ENCODE results near the gene DDR2. TPM values are rescaled to one million over a fixed set of nuclear protein-coding genes. Genes with fewer than 3 reads are reported as not detected.
"Not testable (repeated sequence)": the region's sequence is repeated elsewhere in the genome, so short reads cannot be mapped to it uniquely, and the experiment has no call there.

The DDR2 gene
- total RNA-seq, 1 donor from 2014 or later: 48.3 TPM

DNA sequence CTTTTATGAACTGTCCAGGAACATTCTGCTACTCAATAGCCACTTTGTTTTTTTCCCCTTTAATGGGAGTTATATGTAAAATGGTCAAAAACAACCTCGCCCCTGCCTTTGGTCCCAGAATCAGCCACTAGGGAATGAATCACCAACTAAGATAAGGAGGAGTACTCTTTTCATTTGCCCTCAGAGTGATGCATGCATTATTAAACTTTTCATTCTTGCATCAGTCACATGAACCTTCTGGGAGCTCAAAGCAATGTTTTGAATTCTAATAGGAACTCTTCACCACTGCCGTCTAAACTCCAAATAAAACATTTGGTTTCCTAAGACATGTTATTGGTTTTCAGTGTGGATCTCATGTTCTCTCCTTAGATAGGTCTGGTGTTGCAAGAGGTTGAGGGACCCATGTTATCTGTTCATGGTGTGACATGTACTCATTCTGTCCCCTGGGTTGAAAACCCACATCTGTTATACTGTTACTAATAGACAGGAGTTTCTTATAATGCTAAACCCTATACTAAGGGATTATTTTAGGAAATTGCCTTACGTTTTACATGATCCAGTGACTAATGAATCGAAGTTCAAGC lies 140.4 kb downstream of the DDR2 start:
- DNase-seq (ENCODE audit: low spot score): no peak

DNA sequence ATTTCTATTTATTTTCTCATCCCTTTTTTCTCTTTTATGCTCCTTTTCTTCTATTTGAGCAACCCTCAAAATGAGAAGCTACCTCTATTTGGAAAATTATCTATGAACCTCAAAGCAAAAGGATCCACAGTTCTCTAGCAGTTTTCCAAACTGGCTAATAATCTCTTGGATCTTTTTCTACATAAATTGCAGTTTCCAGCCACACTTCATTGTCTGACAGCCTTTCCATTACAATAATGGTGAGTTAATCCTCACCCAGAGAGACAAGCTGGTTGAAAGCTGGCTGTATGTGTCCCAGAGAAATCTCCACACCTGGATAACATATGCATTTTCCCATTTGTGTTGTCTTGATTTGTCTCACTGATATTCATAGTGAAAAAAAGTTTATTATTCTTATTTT lies 141.7 kb downstream of the DDR2 start:
- DNase-seq (ENCODE audit: low spot score): no peak

DNA sequence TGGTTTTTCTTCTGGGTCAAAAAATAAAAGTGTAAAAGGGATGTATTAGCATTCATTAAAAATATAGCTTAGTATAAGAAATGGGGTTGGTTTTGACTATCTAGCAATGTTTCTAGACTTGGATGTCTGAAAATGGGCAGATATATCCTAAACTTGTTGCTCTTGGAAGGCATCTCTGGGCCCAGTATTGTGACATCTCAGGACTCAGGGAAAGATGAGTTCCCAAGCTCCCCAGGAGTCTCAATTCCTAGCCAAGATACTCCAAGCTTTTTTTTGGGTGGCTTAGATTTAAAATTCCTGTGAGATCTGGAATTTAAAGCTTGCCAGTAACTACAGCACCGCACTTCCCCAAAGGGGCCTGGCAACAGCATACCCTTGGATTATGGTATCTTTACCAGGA lies 146.8 kb downstream of the DDR2 start:
- no peak for DNase-seq (ENCODE audit: low spot score)

DNA sequence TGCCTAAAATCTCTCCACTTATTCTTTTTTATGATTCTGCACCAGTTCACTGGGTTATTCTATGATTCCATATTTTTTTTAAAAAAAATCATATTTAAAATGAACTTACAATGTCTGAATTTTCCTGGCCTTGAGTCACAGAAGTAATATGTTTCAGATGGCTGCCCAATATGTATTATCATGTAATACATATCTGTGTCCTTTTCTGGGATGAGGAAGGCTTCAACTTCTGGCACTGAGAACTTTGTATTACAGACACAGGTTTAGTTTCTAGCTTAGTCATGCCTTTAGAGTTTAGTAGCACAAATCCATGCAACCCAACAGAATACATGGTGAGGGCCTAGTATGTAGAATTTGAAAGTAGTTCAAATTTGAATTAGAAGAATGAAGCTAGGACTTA lies 150.4 kb downstream of the DDR2 start:
- no peak for DNase-seq (ENCODE audit: low spot score)

DNA sequence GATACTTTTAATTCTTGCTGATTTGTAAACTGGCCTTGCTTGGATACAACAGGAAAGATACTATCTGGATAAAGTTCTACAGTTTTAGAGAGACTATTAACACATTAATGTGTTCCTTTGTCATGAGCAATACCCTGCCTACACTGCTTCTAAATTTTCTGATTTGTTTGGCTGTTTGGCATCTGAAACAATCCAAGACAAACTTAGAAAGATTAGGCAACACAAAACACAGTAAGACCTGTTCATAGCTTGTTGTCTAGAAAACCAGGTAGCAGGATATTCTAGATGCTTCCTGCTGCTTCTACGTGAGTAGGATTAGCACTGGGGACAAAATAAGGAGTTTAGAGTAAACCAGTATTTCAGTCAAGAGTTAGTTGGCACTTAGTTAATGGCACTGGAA lies 152.7 kb downstream of the DDR2 start:
- not testable (repeated sequence) for DNase-seq (ENCODE audit: low spot score)

DNA sequence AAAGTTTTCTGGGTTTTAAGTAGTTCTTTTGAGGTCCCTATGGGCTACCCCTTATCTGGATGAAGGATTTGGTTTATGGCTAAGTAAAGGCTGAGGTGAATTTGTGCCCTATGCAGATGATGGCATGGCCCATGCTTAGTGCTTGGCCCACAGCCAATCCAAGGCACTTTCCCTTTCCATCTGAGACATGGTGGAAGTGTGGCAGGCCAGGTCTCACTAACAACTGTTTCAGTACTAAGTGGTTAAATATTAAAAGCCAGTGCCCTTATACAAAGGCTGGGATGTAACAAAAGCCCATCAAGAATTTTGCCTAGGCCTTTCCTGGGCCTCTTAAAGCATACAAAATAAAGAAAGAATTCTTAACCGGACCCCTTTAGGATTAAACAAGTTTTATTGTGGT lies 156.5 kb downstream of the DDR2 start:
- not testable (repeated sequence) for DNase-seq (ENCODE audit: low spot score)

DNA sequence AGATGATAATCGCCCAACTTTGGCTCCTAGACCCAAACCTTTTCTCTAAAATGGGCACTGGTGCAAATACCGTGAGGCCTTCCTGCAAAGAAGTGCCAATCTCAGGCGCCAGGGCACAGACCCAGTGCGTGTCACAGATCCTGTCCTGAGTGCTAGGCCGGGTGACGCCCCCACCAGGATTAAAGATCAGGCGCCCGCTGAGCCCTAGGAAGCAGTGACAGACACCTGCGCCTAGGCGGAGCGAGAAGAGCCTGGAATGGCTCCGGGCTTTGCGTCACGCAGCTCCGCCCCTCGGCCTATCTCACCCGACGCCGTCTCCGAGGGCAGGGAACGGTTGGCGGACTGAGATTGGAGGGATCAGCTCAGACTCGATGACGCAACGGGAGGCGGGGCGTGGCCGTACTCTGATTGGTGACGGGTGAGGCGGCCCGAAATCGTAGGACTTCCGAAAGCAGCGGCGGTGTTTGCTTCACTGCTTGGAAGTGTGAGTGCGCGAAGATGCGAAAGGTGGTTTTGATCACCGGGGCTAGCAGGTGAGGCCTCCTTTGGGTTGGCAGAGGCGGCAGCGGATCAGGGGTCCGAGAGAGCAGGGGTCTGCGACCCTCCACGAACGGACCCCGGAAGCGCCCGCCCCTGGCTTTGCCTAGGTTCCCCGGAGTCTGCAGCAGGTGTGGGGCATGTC lies 158.2 kb downstream of the DDR2 start, which contains the start of gene HSD17B7:
Gene HSD17B7, plus strand, starts transcription at position 400 of the 682 bp plus-strand sequence. Its CDS starts 99 bp downstream, at position 499.
- peak; percentile 83 for DNase-seq (ENCODE audit: low spot score)

DNA sequence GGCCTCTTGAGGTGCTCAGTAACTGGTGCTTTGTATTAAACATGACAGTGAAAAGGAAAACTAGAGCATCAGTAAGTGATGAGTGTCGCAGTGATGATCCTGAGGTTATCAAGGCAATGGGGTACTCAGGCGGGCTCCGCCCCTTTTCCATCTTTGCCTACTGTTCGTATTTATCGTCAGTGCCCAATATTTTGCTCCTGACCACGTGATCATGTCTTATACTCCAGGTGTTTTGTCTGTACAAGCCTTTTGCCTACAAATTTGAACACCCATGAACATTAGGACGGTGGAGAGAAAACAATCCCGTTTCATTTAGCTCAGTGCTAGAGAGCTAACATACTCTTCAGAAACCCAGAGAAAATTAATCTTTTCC lies 158.7 kb downstream of the DDR2 start:
- not testable (repeated sequence) for DNase-seq (ENCODE audit: low spot score)

DNA sequence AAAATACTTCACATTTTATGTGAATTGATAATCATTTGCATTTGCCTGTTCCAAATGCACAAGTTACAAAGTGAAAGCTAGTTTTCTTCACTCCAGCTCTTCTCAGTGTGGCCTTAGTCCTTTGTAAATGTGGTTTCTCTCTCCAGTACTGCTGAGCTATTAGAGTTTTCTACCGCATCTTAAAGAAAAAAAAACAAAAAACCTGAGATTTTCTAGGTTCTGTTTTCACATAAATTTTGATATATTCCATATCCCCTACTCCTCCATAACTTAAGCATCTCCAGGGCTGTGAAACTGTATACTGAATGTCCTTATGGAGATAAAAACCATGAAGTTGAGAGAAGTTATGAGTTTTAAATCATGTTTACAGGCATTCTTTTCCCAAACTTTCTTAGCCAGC lies 162.0 kb downstream of the DDR2 start:
- DNase-seq (ENCODE audit: low spot score): not testable (repeated sequence)

DNA sequence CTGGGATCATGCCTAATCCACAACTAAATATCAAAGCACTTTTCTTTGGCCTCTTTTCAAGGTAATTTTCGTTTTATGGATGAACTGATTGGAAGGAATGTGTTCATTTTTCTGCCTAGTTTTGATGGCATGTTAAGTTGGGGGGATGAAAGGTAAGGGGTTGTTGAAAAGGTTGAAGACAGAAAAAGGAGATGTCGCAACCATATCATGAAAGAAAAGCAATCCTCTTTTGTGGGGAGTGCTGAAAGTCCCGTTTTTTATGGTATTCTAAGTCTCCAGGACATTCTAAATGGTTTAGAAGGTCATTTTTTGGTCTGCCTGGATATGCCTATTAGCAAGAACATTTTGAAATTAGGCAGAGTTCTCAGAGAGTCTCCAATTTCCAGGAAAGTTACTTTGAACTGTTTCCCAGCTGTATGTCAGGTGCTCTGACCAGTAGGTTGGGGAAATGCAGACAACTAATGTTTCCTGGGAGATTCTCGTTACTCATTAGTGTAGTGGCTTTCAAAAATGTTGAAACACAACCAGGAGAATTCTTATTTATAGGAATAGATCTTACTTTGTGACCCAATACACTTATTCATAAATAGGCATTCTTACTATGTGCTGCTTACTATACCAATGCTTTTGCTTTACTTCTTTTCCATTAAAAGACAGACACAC lies 164.5 kb downstream of the DDR2 start:
- DNase-seq (ENCODE audit: low spot score): not testable (repeated sequence)

DNA sequence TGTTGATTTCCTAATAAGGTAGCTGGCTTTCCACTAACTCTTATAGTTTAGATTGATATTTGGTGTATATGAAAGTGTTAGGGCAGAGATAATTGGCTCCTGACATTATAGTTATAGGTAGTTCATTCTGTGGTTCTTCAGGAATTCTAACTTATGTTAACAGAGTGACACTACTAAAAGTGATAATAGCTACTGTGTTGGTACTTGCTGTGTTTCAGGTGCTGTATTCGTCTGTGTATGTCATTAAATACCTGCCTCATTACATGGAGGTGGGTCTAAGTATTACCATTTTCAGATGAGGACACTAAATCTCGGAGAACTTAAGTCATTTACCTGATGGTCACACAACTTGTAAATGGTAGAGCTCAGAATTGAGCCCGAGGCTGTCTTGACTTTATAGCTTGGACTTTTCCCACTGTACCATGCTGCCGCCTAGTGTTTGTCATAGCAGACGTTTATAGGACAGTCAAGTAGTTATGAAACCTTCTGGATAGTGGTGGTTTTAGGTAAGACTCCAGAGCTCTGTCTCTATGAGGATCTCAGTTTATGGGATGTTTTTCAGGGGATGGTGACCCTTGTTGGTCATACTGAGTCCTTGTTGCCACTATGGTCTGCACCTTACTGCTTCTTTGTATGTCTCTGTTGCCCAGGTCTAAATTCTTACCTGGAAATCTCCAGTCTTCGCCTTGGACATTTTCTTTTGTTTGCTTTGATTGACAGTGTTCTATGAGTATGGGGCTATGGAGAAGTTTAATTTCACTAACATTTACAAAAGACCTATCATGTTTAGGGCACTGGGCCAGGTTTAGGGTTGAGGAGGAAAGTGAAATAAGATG lies 167.9 kb downstream of the DDR2 start:
- peak; percentile 59 for DNase-seq (ENCODE audit: low spot score)

DNA sequence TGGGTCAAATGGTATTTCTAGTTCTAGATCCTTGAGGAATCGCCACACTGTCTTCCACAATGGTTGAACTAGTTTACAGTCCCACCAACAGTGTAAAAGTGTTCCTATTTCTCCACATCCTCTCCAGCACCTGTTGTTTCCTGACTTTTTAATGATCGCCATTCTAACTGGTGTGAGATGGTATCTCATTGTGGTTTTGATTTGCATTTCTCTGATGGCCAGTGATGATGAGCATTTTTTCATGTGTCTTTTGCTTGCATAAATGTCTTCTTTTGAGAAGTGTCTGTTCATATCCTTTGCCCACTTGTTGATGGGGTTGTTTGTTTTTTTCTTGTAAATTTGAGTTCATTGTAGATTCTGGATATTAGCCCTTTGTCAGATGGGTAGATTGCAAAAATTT lies 175.2 kb downstream of the DDR2 start:
- DNase-seq (ENCODE audit: low spot score): not testable (repeated sequence)

DNA sequence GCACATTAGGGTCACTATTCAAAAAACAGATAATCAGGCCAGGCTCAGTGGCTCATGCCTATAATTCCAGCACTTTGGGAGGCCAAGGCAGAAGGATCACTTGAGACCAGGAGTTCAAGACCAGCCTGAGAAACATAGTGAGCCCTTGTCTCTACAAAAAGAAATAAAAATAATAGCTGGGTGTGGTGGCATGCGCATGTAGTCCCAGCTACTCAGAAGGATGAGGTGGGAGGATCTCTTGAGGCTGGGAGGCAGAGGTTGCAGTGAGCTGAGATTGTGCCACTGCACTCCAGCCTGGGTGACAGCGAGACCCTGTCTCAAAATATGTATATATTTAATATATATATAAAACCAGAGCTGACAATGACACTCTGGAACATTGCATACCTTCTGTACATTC lies 180.1 kb downstream of the DDR2 start:
- not testable (repeated sequence) for DNase-seq (ENCODE audit: low spot score)

DNA sequence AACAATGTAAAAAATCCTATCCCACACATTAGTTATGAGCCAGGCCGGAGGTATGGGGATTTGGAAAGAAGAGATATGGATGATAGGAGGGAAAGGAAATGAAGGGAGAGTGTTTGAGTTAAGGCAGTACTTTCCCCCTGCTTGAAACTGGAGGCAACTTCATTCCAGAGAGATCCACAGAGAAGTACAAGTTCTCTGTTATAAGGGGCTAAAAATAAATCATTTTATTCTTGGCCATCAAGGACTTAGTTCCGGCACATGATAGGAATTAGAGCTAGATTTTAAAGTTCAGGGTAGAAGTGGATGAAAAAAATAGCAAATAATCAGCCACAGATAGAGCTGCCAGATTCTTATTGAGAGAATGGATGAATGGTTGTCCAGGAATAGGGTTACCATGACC lies 185.9 kb downstream of the DDR2 start:
- DNase-seq (ENCODE audit: low spot score): not testable (repeated sequence)

DNA sequence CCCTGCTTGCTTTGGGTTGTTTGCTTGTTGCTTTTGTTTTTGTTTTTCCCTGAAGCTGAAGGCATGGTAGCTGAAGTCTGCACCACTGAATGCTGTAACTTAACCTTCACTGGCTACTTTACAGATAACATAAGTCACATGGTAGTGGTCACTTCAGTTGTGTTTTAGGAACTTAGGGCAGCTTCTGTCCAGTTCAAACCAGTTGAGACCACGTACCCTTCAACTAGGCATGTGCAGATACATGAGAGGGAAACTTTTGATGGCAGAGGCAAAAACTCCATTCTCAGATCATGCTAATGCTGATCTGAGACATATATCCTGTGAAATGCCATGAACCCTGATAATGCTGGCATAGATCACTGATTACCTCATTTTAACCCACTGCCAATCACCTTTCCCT lies 186.4 kb downstream of the DDR2 start:
- not testable (repeated sequence) for DNase-seq (ENCODE audit: low spot score)

DNA sequence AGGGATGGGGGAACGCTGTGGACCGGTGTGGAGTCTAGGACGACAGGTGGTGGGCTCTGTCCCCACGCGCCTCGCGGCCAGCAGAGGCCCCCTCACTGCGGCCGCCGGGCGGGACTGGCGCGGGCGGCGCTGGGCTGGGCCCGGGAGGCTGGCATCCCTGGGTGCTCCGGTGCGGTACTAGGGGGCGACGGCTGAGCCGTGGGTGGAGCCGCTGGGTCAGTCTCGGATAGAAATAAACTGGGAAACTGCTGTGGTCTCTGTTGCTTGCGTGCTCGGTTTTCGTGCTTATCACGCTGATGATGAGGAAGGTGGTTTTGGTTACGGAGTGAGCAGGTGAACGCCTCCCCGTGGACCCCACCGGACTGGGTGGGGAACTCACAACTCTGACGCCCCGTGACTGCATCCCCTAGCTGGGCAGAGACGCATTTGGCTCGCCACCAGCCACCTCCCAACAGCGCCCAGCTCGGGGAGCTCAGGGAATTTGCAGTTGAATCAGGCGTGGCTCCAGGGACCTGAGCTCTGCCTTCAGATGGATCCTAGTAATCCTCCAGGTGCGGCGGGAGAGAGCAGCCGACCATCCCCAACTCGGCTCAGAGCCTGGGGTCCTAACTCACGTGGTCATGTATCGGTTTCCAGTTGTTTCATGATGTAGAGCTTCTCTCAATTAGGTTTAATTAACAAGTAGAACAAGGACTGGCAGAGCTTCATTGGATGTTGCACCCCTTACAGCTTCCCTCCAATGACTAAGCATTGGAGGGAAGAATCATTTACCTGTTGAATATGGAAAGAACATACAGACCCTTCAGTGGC lies 190.3 kb downstream of the DDR2 start:
- no peak for DNase-seq (ENCODE audit: low spot score)

DNA sequence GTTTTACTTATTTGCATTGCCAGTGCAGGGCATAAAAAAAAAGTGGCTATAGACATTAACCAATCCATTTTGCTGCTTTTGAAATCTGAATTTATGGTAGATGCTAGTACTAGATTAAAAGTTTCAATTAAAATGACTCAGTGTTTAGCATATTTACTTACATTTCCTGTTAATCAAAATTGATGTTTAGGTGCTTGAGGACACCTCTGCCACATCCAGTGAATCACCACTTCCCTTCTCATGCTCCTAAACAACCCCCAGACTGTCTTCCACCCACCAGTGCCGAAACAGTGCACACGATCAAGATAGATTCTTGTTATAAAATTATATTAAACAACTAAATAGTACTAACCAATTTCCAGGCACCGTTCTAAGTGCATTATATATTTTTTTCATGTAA lies 191.0 kb downstream of the DDR2 start:
- no peak for DNase-seq (ENCODE audit: low spot score)

DNA sequence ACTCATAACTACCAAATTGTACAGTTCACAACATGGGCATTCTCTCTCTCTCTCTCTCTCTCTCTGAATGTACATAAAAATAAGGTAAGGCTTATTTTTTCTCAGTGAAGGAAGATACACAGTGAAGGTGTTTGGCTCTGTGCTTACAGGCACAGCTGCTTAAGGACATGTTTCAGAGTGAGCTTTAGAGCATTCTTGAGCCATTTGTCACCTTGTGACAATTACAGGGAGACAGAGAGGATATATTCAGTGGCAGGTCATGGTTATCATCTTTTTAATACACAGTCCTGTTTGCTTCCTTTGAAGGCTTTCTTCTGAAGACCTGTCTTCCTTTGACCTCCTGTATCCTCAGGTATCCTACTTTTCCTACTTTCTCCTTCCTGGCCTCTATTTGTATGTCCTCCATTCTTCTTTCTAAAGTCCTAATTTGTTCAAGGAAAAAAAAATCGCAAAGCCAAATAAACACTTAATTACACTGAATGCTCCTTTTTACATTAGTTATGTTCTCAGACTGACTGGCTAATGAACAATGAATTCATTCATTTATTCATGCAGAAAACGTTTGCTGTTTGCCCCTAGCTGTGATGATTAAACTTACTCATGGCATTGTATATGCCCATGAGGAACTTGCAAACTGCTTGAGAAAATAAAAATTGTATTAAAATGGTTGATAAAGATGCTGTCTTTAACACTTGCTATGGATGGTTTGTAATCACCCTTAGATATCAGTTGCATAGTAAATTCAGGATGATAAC lies 191.7 kb downstream of the DDR2 start:
- no peak for DNase-seq (ENCODE audit: low spot score)

DNA sequence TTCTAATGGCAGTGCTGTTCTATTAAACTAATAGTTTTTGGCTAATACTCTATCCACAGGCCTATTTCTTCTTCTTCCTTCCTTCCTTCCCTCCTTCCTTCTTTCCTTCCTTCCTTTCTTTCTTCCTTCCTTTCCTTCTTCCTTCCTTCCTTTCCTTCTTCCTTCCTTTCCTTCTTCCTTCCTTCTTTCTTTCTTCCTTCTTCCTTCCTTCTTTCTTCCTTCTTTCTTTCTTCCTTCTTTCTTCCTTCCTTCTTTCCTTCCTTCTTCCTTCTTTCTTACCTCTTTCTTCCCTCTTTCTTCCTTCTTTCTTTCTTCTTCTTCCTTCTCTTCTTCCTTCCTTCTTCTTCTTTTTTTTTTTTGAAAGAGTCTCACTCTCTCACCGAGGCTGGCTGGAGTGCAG lies 197.0 kb downstream of the DDR2 start:
- no peak for DNase-seq (ENCODE audit: low spot score)

DNA sequence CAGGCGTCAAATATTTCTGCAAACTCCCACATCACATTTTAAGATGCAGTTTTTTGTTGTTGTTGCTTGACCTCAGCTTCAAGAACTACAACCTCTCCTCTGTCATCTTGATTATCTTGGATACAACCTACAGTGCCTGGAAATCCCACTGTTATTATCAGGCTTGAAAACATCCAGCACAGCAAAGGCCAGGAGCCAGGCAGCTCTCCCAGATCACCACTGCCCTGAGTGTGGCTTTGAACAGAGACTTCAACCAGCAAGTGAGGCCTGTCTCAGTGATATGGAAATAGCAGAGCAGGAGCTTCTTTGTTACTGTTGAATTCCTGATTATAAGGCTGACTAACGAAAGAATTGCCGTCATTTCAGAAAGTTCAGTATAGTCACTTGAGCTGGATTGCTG lies 200.2 kb downstream of the DDR2 start:
- no peak for DNase-seq (ENCODE audit: low spot score)
